ENCODE data around the gene GARIN5B. TPM values are rescaled to one million over a fixed set of nuclear protein-coding genes. Genes with fewer than 3 reads are reported as not detected.

GARIN5B gene
- total and polyA plus RNA-seq, 12 donors: not detected

- 98 to 99% methylated on average over 5 of the region's 5 CpGs for WGBS, 2 donors
- Histone ChIP-seq H3K4me3 (no peak overlapping the region), H3K36me3 (peaks cover 0 to 6% (median 2%) of the 10 kb centered on the region in 9 donors), H3K4me1 (peaks cover 12 to 32% (median 24%) of the 10 kb centered on the region in 9 donors), H3K9me3 (no peaks in the 10 kb centered on the region), H3K27ac (no peak overlapping the region), H3K27me3 (peaks cover 0 to 14% (median 8%) of the 10 kb centered on the region in 7 donors)
- ATAC-seq: no peak
- DNase-seq: no peak
- TF ChIP-seq CTCF (IDR thresholded peaks at IDR 0.05): no peak
- intact Hi-C loops (cut with DNase I): loop anchor here in 9 of 10 donors (2.0 to 10.0 kb wide), 4 partner anchors 41 to 80 kb away; no protein-coding TSS in a partner anchor
Measured at GRCh38 chr19:55382013-55382412, 19.0 kb upstream of the GARIN5B start.

GRCh38 chr19:55379174-55379573 is 16.1 kb upstream of the GARIN5B start:
- no peaks in the 10 kb centered on the region for H3K36me3 ChIP-seq
- H3K9me3 ChIP-seq: no peaks in the 10 kb centered on the region
- no peak overlapping the region for H3K27ac ChIP-seq
- ATAC-seq: no peak
- H3K27me3 ChIP-seq: peaks cover 0 to 37% (median 32%) of the 10 kb centered on the region in 7 donors
- 56 to 67% methylated on average over 10 to 11 of the region's 11 CpGs for WGBS, 2 donors
- H3K4me1 ChIP-seq: peaks cover 4 to 18% (median 10%) of the 10 kb centered on the region in 9 donors
- intact Hi-C loops (cut with DNase I): no loop called here
- TF ChIP-seq CTCF (IDR thresholded peaks at IDR 0.05): no peak
- DNase-seq: no peak
- no peak overlapping the region for H3K4me3 ChIP-seq

- Histone ChIP-seq H3K27me3 (peaks cover 0 to 50% (median 45%) of the 10 kb centered on the region in 7 donors), H3K4me1 (peaks cover 0 to 14% (median 5%) of the 10 kb centered on the region in 9 donors), H3K9me3 (no peaks in the 10 kb centered on the region), H3K36me3 (no peaks in the 10 kb centered on the region), H3K4me3 (no peak overlapping the region), H3K27ac (no peak overlapping the region)
- ATAC-seq: peak in 2 of 8 donors; percentile 9 to 18
- 6 to 9% methylated on average over 43 of the region's 43 CpGs for WGBS, 2 donors
- no peak for TF ChIP-seq CTCF (IDR thresholded peaks at IDR 0.05)
- DNase-seq: no peak
- intact Hi-C loops (cut with DNase I): no loop called here
Measured at GRCh38 chr19:55377356-55378131, 14.5 kb upstream of the GARIN5B start.

GRCh38 chr19:55376241-55376933 is 13.3 kb upstream of the GARIN5B start, which contains the start of gene TMEM190:
TSS of gene TMEM190 (plus strand) at chr19:55376826. CDS start at chr19:55376854, 28 bp downstream.
- intact Hi-C loops (cut with DNase I): no loop called here
- Histone ChIP-seq H3K4me3 (no peak within 1 kb of the TSS), H3K4me1 (peaks cover 0 to 14% (median 5%) of the 10 kb centered on the region in 9 donors), H3K36me3 (no peaks in the 10 kb centered on the region), H3K27me3 (peaks cover 0 to 61% (median 57%) of the 10 kb centered on the region in 7 donors), H3K9me3 (no peaks in the 10 kb centered on the region), H3K27ac (no peak within 1 kb of the TSS)
- DNase-seq (no peak), ATAC-seq (peak in 1 of 8 donors; percentile 14)
- no peak for TF ChIP-seq CTCF (IDR thresholded peaks at IDR 0.05)
- WGBS, 2 donors: 39 to 48% methylated on average over 21 of the region's 21 CpGs

Data from heart right ventricle (tissue), 16 donors.